Osteoblast (primary cell): Measurements from ENCODE around the gene SH2D2A. TPM values are rescaled to one million over a fixed set of nuclear protein-coding genes. Genes with fewer than 3 reads are reported as not detected.
A peak's percentile ranks its signal among the peaks of the same experiment; 100 is the strongest.

Experiments used
- DNase-seq: peaks from one replicate; pipeline ENCODE4 v3.0.0; 2011; ENCODE audit warnings: low spot score, mixed read lengths; ENCODE audit not compliant: insufficient read length; ENCODE audit errors: missing footprints
- H2AFZ ChIP-seq: 2 replicates; pipeline ENCODE4 v1.6.0; 2011; ENCODE audit warnings: mild to moderate bottlenecking, low read length
- H3K27ac ChIP-seq: 2 replicates; pipeline ENCODE4 v1.5.1; 2011; ENCODE audit warnings: mild to moderate bottlenecking, low read depth, low read length, moderate library complexity
- H3K27me3 ChIP-seq: 2 replicates; pipeline ENCODE4 v1.6.0; 2012; ENCODE audit warnings: mild to moderate bottlenecking, control low read depth, inconsistent platforms, low read length, moderate library complexity; ENCODE audit not compliant: insufficient read depth
- H3K36me3 ChIP-seq: 2 replicates; pipeline ENCODE4 v1.5.1; 2011; ENCODE audit warnings: mild to moderate bottlenecking, low read length, control low read depth, moderate library complexity; ENCODE audit not compliant: insufficient read depth
- H3K4me1 ChIP-seq: 2 replicates; pipeline ENCODE4 v1.5.1; 2011; ENCODE audit warnings: mild to moderate bottlenecking, low read length, control low read depth, moderate library complexity; ENCODE audit not compliant: insufficient read depth
- H3K4me2 ChIP-seq: 2 replicates; pipeline ENCODE4 v1.6.0; 2011; ENCODE audit warnings: mild to moderate bottlenecking, low read length; ENCODE audit not compliant: insufficient read depth
- H3K4me3 ChIP-seq: fragments of 200-600 bp; sonication (generic); 3 replicates; pipeline ENCODE4 v1.5.1; 2012; ENCODE audit warnings: mild to moderate bottlenecking, low read length, inconsistent platforms; ENCODE audit not compliant: insufficient read depth
- H3K79me2 ChIP-seq: 2 replicates; pipeline ENCODE4 v1.6.0; 2012; ENCODE audit warnings: mild to moderate bottlenecking, low read length, control low read depth, inconsistent platforms; ENCODE audit not compliant: insufficient read depth
- H3K9me3 ChIP-seq: 2 replicates; pipeline ENCODE4 v1.5.1; 2011; ENCODE audit warnings: low read depth, low read length, control low read depth
- H4K20me1 ChIP-seq: 2 replicates; pipeline ENCODE4 v1.6.0; 2012; ENCODE audit warnings: mild to moderate bottlenecking, low read length, control low read depth; ENCODE audit not compliant: insufficient read depth
- total RNA-seq: library from RNA; depleted of rRNA; stranded (reverse); fragments of >200 nt; gene quantifications from 2 replicates; pipeline ENCODE4 v1.2.3, GENCODE V29; 2012
- TF ChIP-seq, protein P1 (sequence below): IDR thresholded peaks from 2 replicates; pipeline ENCODE4 v1.5.1; 2011; ENCODE audit warnings: mild to moderate bottlenecking, low read depth, low read length, moderate library complexity; ENCODE audit errors: extremely low read depth

SH2D2A gene
- total RNA-seq, 1 donor = 0.36 TPM

DNA sequence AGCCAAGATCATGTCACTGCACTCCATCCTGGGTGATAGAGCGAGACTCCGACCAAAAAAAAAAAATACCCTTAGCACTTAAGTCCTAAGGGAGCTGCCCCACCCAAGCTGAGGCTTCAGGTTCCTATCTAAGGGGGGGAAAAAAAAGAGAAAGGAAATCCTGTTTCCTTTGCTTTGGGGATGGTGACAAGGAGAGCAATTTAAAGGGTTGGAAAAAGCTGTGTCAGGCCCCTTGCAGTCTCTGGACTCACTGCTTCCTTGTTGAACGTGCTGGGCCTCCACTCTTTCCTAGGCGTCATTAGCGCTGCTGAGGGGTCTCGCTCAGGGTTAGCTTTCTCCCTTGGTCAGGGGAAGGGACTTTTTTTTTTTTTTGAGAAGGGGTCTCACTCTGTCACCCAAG is 31.2 kb downstream of the SH2D2A start:
- Histone ChIP-seq H3K4me1 (peaks cover 16% of the 10 kb centered on the region), H3K4me3 (no peak overlapping the region), H4K20me1 (peaks cover 43% of the 10 kb centered on the region), H3K27ac (no peak overlapping the region), H3K27me3 (no peaks in the 10 kb centered on the region), H2AFZ (no peak overlapping the region), H3K4me2 (no peak overlapping the region), H3K9me3 (no peaks in the 10 kb centered on the region), H3K36me3 (peaks cover 54% of the 10 kb centered on the region), H3K79me2 (peaks cover 73% of the 10 kb centered on the region)
- DNase-seq = no peak
- TF ChIP-seq, protein P1, sequence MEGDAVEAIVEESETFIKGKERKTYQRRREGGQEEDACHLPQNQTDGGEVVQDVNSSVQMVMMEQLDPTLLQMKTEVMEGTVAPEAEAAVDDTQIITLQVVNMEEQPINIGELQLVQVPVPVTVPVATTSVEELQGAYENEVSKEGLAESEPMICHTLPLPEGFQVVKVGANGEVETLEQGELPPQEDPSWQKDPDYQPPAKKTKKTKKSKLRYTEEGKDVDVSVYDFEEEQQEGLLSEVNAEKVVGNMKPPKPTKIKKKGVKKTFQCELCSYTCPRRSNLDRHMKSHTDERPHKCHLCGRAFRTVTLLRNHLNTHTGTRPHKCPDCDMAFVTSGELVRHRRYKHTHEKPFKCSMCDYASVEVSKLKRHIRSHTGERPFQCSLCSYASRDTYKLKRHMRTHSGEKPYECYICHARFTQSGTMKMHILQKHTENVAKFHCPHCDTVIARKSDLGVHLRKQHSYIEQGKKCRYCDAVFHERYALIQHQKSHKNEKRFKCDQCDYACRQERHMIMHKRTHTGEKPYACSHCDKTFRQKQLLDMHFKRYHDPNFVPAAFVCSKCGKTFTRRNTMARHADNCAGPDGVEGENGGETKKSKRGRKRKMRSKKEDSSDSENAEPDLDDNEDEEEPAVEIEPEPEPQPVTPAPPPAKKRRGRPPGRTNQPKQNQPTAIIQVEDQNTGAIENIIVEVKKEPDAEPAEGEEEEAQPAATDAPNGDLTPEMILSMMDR = no peak

DNA sequence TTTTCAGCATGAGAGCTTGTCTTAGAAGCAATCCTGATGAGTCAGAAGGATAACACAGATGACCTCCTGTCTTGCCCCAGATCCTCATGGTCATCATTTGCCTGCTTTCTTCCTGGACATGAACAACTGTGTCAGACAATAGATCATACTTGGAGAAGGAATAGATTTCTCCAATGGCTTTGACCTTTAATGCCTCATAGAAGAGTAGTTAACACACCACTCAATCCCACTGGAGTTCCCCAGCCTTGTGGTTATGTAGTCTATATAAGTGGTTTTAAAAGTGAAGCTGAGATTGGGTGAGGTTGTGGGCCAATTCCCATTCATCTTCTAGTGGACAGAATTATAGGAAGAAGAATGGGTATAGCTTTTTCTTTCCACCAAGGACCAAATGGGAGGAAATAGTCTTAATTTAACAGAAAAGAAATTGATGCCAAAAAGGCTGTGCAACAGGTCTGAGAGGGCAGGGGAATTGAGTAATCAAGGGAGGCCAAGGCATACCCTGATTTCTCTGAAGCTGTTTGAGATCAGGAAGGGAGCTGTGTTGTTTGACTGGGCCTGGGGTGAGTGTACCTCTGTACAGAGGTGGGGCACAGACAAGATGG is 35.0 kb downstream of the SH2D2A start:
- Histone ChIP-seq H3K36me3 (peaks cover 36% of the 10 kb centered on the region), H3K4me2 (peak overlapping the region; percentile 11), H3K27ac (peak overlapping the region; percentile 69), H3K9me3 (no peaks in the 10 kb centered on the region), H2AFZ (no peak overlapping the region), H4K20me1 (peaks cover 56% of the 10 kb centered on the region), H3K4me3 (no peak overlapping the region), H3K4me1 (peaks cover 16% of the 10 kb centered on the region), H3K27me3 (no peaks in the 10 kb centered on the region), H3K79me2 (peaks cover 81% of the 10 kb centered on the region)
- TF ChIP-seq, protein P1 = no peak
- DNase-seq = peak; percentile 72

DNA sequence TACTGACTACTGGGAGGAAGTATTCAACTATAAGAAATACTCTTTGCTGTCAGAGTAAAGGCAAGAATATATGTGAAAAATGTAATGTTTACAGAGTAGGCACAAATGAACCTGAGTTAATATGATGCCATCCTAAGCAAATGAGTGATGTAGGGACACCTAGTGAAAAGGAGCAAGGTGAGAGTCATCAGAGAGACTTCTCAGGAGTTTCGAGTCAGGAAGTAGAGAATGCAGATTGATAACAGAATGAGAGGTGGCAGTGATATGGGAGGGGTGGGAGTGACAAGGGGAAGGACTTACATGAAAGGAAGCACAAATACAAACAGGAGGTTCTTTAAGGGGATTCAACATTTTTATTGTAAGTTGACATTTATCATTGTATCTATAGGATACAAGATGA is 39.1 kb downstream of the SH2D2A start:
- Histone ChIP-seq H3K27ac (no peak overlapping the region), H3K4me2 (no peak overlapping the region), H4K20me1 (peaks cover 71% of the 10 kb centered on the region), H3K79me2 (peaks cover 86% of the 10 kb centered on the region), H2AFZ (no peak overlapping the region), H3K4me3 (no peak overlapping the region), H3K4me1 (peaks cover 16% of the 10 kb centered on the region), H3K36me3 (peaks cover 10% of the 10 kb centered on the region), H3K9me3 (no peaks in the 10 kb centered on the region), H3K27me3 (no peaks in the 10 kb centered on the region)
- TF ChIP-seq, protein P1 = no peak
- DNase-seq = no peak

DNA sequence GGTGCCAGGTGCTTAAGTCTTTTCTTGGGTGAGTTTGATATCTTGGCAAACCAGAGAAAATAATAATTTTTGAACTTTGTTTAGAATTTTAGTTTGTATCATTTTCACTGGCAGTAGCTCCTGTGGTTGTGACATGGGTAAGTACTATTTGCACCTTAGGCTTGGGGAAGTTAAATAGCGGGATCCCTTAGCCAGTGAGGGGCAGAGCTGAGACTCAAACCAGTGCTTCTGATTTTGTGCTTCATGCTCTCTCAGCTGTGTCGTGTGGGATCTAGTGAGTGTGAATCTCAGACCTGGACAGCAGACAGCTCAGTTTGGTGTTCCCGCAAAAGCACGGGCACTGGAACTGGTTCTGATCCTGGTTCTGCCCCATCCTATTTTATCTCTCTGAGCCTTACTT is 39.7 kb downstream of the SH2D2A start:
- no peak for DNase-seq
- Histone ChIP-seq H3K4me3 (no peak overlapping the region), H3K9me3 (no peaks in the 10 kb centered on the region), H3K4me2 (no peak overlapping the region), H3K27me3 (no peaks in the 10 kb centered on the region), H4K20me1 (peaks cover 71% of the 10 kb centered on the region), H3K27ac (no peak overlapping the region), H2AFZ (no peak overlapping the region), H3K36me3 (peaks cover 4% of the 10 kb centered on the region), H3K79me2 (peaks cover 86% of the 10 kb centered on the region), H3K4me1 (peaks cover 14% of the 10 kb centered on the region)
- TF ChIP-seq, protein P1 = no peak
